ENCODE data around the gene PPM1F. TPM values are rescaled to one million over a fixed set of nuclear protein-coding genes. Genes with fewer than 3 reads are reported as not detected.

PPM1F gene
- total RNA-seq, 1 donor from 2014 or later: 22.7 TPM

DNA sequence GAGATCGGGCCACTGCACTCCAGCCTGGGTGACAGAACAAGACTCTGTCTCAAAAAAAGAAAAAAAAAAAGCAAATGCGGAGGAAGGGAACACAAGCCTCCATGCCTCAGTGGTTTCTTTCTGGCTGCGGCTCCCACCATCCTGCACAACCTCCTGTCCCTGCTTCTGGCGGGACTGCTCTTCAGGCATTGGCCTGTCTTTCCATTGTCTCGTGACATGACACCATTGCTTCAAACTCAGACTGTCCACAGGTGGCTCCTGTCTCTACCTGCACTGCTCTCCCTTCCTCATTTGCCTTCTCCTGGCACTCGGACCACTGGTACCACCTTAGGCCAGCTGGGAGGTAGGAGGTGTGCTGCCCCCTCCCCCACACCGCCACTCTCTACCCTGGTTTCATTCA, 10.6 kb upstream of the PPM1F start:
- DNase-seq (ENCODE audit: low spot score, unreplicated experiment): no peak
- no peak overlapping the region for H3K4me3 Mint-ChIP-seq (ENCODE audit: low read depth)
- TF ChIP-seq CTCF (IDR thresholded peaks at IDR 0.05; ENCODE audit: unreplicated experiment): no peak
- H3K4me1 Mint-ChIP-seq (ENCODE audit: low read depth): no peaks in the 10 kb centered on the region
- no peak overlapping the region for H3K27ac Mint-ChIP-seq
- H3K36me3 Mint-ChIP-seq (ENCODE audit: insufficient read depth): peaks cover 15% of the 10 kb centered on the region
- no peaks in the 10 kb centered on the region for H3K27me3 Mint-ChIP-seq
- H3K9me3 Mint-ChIP-seq (ENCODE audit: low read depth): no peaks in the 10 kb centered on the region

GRCh38 chr22:21962655-21962949, 10.0 kb upstream of the PPM1F start:
- no peak overlapping the region for H3K27ac Mint-ChIP-seq
- peaks cover 15% of the 10 kb centered on the region for H3K36me3 Mint-ChIP-seq (ENCODE audit: insufficient read depth)

GRCh38 chr22:21961886-21962654, 9.4 kb upstream of the PPM1F start:
- H3K27ac Mint-ChIP-seq: no peak overlapping the region
- H3K9me3 Mint-ChIP-seq (ENCODE audit: low read depth): no peaks in the 10 kb centered on the region
- no peaks in the 10 kb centered on the region for H3K4me1 Mint-ChIP-seq (ENCODE audit: low read depth)
- no peak for TF ChIP-seq CTCF (IDR thresholded peaks at IDR 0.05; ENCODE audit: unreplicated experiment)
- DNase-seq (ENCODE audit: low spot score, unreplicated experiment): no peak
- H3K36me3 Mint-ChIP-seq (ENCODE audit: insufficient read depth): peaks cover 12% of the 10 kb centered on the region
- no peaks in the 10 kb centered on the region for H3K27me3 Mint-ChIP-seq
- no peak overlapping the region for H3K4me3 Mint-ChIP-seq (ENCODE audit: low read depth)

More at GRCh38 chr22:21962655-21962949, 10.0 kb upstream of the PPM1F start:
- DNase-seq (ENCODE audit: low spot score, unreplicated experiment): no peak
- no peaks in the 10 kb centered on the region for H3K9me3 Mint-ChIP-seq (ENCODE audit: low read depth)
- no peaks in the 10 kb centered on the region for H3K27me3 Mint-ChIP-seq
- no peak for TF ChIP-seq CTCF (IDR thresholded peaks at IDR 0.05; ENCODE audit: unreplicated experiment)
- no peak overlapping the region for H3K4me3 Mint-ChIP-seq (ENCODE audit: low read depth)
- H3K4me1 Mint-ChIP-seq (ENCODE audit: low read depth): no peaks in the 10 kb centered on the region

- Mint-ChIP-seq H3K36me3 (ENCODE audit: insufficient read depth) (peaks cover 9% of the 10 kb centered on the region), H3K27me3 (no peaks in the 10 kb centered on the region), H3K9me3 (ENCODE audit: low read depth) (no peaks in the 10 kb centered on the region), H3K27ac (no peak overlapping the region), H3K4me3 (ENCODE audit: low read depth) (no peak overlapping the region), H3K4me1 (ENCODE audit: low read depth) (no peaks in the 10 kb centered on the region)
- TF ChIP-seq CTCF (IDR thresholded peaks at IDR 0.05; ENCODE audit: unreplicated experiment): no peak
- no peak for DNase-seq (ENCODE audit: low spot score, unreplicated experiment)
These were observed 8.6 kb upstream of the PPM1F start for GRCh38 chr22:21961127-21961867.

DNA sequence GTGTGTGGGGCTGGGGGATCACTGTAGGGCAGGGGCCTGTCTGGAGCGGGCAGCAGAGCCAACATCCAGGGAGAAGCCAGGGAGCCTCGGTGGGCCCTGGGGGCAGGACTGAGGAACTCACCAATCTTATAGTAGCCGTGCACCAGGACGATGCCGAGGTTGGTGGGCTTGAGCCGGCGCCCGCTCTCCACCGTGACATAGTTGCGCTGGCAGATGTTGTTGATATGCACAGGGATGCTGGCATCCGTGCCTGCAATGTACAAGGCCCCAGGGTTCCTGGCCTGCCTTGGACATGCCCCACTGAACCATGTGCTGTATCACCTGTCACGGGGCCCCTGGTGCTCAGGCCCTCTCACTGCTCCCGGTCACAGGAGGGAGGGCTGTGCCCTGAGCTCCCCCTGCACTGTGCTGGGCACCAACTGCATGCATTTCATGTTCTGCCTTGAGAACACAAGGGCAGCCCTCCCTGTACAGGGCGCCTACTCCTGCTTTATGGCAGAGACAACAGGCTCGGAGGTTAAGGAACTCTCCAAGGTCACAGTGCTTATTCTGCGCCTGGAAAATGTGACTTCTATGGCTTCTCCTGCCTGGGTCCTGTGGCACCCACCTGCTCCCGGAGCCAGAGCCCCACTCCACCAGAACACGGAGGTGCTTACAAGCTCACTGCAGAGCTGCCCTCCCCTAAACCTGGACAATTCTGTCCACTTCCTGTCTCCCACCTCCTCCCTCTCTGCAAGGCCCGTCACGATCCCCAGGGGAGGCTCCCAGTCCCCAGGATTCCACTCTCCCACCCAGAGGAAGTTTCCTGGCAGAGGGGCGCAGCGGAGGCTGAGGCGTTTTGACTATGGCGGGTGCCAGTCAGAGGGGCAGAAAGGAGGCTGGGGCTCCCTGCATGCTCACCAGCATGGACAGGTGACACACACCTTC, 7.8 kb upstream of the PPM1F start:
- Mint-ChIP-seq H3K4me3 (ENCODE audit: low read depth) (no peak overlapping the region), H3K4me1 (ENCODE audit: low read depth) (no peaks in the 10 kb centered on the region), H3K27ac (no peak overlapping the region), H3K36me3 (ENCODE audit: insufficient read depth) (peaks cover 7% of the 10 kb centered on the region), H3K27me3 (no peaks in the 10 kb centered on the region), H3K9me3 (ENCODE audit: low read depth) (no peaks in the 10 kb centered on the region)
- DNase-seq (ENCODE audit: low spot score, unreplicated experiment): no peak
- TF ChIP-seq CTCF (IDR thresholded peaks at IDR 0.05; ENCODE audit: unreplicated experiment): no peak
